Liver (tissue), 9 donors: ENCODE data around the gene CREB3L2. TPM values are rescaled to one million over a fixed set of nuclear protein-coding genes. Genes with fewer than 3 reads are reported as not detected.

Experiments used
- DNase-seq: peaks from one replicate; pipeline ENCODE4 v3.0.0-alpha.2; 2017; ENCODE audit warnings: low spot score
- H3K27ac ChIP-seq, 2 donors: one replicate each; pipeline ENCODE4 v1.7.0; 2013; ENCODE audit warnings: inconsistent platforms in 2 of 2, low read length in 2 of 2, control low read depth in 1 of 2, low read depth in 1 of 2, mild to moderate bottlenecking in 1 of 2
- H3K27me3 ChIP-seq, 4 donors: one replicate each; pipeline versions ENCODE4 v1.6.1 to v1.7.0; 2013; ENCODE audit warnings: low read length in 3 of 4, inconsistent platforms in 1 of 4, mild to moderate bottlenecking in 1 of 4, moderate library complexity in 1 of 4; ENCODE audit not compliant: control insufficient read depth in 4 of 4, insufficient read depth in 4 of 4
- H3K36me3 ChIP-seq, 4 donors: one replicate each; pipeline versions ENCODE4 v1.6.1 to v1.7.0; 2013; ENCODE audit warnings: low read length in 3 of 4, mild to moderate bottlenecking in 3 of 4, low read depth in 1 of 4, moderate library complexity in 1 of 4; ENCODE audit not compliant: control insufficient read depth in 4 of 4, insufficient read depth in 3 of 4
- H3K4me1 ChIP-seq, 4 donors: one replicate each; pipeline versions ENCODE4 v1.6.1 to v1.7.0; 2013; ENCODE audit warnings: low read length in 3 of 4, mild to moderate bottlenecking in 3 of 4, moderate library complexity in 1 of 4; ENCODE audit not compliant: control insufficient read depth in 4 of 4, insufficient read depth in 4 of 4
- H3K4me3 ChIP-seq, 3 donors: one replicate each; pipeline versions ENCODE4 v1.6.1 to v1.7.0; 2013; ENCODE audit warnings: low read length in 3 of 3, control low read depth in 1 of 3, low read depth in 1 of 3, mild to moderate bottlenecking in 1 of 3
- H3K9ac ChIP-seq, 2 donors: one replicate each; pipeline ENCODE4 v1.7.0; 2013; ENCODE audit warnings: low read length in 2 of 2, mild to moderate bottlenecking in 2 of 2, moderate library complexity in 2 of 2, control low read depth in 1 of 2, low read depth in 1 of 2
- H3K9me3 ChIP-seq, 4 donors: one replicate each; pipeline versions ENCODE4 v1.6.1 to v1.7.0; 2013; ENCODE audit warnings: low read length in 3 of 4; ENCODE audit not compliant: control insufficient read depth in 4 of 4
- ATF3 ChIP-seq: IDR thresholded peaks from 2 replicates; pipeline ENCODE4 v1.6.1; 2016; ENCODE audit warnings: antibody characterized with exemption
- CTCF ChIP-seq: fragments of 150-350 bp; IDR thresholded peaks from 2 replicates; pipeline ENCODE4 v1.5.1; 2017; ENCODE audit warnings: improper control_type of control experiment, low read depth, low read length; ENCODE audit not compliant: missing input control
- EGR1 ChIP-seq, 2 donors: IDR thresholded peaks; 2 replicates each; pipeline ENCODE4 v1.6.1; 2016 to 2018; ENCODE audit warnings: antibody characterized with exemption in 2 of 2, low read depth in 2 of 2
- FOXA1 ChIP-seq: IDR thresholded peaks from 2 replicates; pipeline ENCODE4 v1.6.1; 2016; ENCODE audit warnings: antibody characterized with exemption
- FOXA2 ChIP-seq: IDR thresholded peaks from 2 replicates; pipeline ENCODE4 v1.6.1; 2016; ENCODE audit warnings: antibody characterized with exemption
- GABPA ChIP-seq, 2 donors: IDR thresholded peaks in 1 of 2; conservative IDR thresholded peaks in 1 of 2; 2 replicates each; pipeline ENCODE4 v1.6.1; 2016; ENCODE audit warnings: antibody characterized with exemption in 2 of 2, mild to moderate bottlenecking in 1 of 2, moderate library complexity in 1 of 2
- HNF4A ChIP-seq, 2 donors: conservative IDR thresholded peaks; 2 replicates each; pipeline ENCODE4 v1.6.1; 2016; ENCODE audit warnings: antibody characterized with exemption in 2 of 2, mild to moderate bottlenecking in 2 of 2
- HNF4G ChIP-seq: IDR thresholded peaks from 2 replicates; pipeline ENCODE4 v1.6.1; 2016; ENCODE audit warnings: antibody characterized with exemption
- JUND ChIP-seq, 2 donors: IDR thresholded peaks; 2 replicates each; pipeline ENCODE4 v1.6.1; 2016; ENCODE audit warnings: antibody characterized with exemption in 2 of 2
- MAX ChIP-seq: IDR thresholded peaks from 2 replicates; pipeline ENCODE4 v1.6.1; 2016; ENCODE audit warnings: antibody characterized with exemption
- NR2F2 ChIP-seq: IDR thresholded peaks from 2 replicates; pipeline ENCODE4 v1.6.1; 2016; ENCODE audit warnings: antibody characterized with exemption
- RAD21 ChIP-seq, 2 donors: IDR thresholded peaks; 2 replicates each; pipeline ENCODE4 v1.6.1; 2016; ENCODE audit warnings: antibody characterized with exemption in 2 of 2, mild to moderate bottlenecking in 2 of 2
- REST ChIP-seq: IDR thresholded peaks from 2 replicates; pipeline ENCODE4 v1.6.1; 2016; ENCODE audit warnings: antibody characterized with exemption, mild to moderate bottlenecking
- RXRA ChIP-seq, 2 donors: IDR thresholded peaks; 2 replicates each; pipeline ENCODE4 v1.6.1; 2017 to 2018; ENCODE audit warnings: antibody characterized with exemption in 2 of 2, mild to moderate bottlenecking in 1 of 2
- SP1 ChIP-seq: IDR thresholded peaks from 2 replicates; pipeline ENCODE4 v1.6.1; 2018; ENCODE audit warnings: antibody characterized with exemption, mild to moderate bottlenecking
- TAF1 ChIP-seq: conservative IDR thresholded peaks from 2 replicates; pipeline ENCODE4 v1.6.1; 2016; ENCODE audit warnings: antibody characterized with exemption, mild to moderate bottlenecking
- YY1 ChIP-seq: IDR thresholded peaks from 2 replicates; pipeline ENCODE4 v1.6.1; 2016; ENCODE audit warnings: antibody characterized with exemption, mild to moderate bottlenecking
- ZBTB33 ChIP-seq: IDR thresholded peaks from 2 replicates; pipeline ENCODE4 v1.6.1; 2016; ENCODE audit warnings: antibody characterized with exemption
- WGBS: extraction: QIAGEN DNeasy Blood & Tissue Kit; methylation state at CpG from one replicate; pipeline ENCODE4 v1.1.7; 2013; 5-methylcytosine and 5-hydroxymethylcytosine counted together
- polyA plus RNA-seq, 2 donors: library from polyadenylated mRNA; stranded (reverse) in 1 of 2; unstranded in 1 of 2; fragments of 200-250 nt in 1 of 2; fragments of >200 nt in 1 of 2; fragmentation: Nextera tagmentation in 1 of 2; extraction: Ambion mirVana in 1 of 2; gene quantifications; one replicate each; pipeline versions ENCODE4 v1.2.1 to v1.2.3, GENCODE V29; 2013 to 2015
- total RNA-seq, 2 donors: library from RNA; depleted of rRNA; stranded (reverse); fragments of >200 nt; gene quantifications; one replicate each; pipeline ENCODE4 v1.2.3, GENCODE V29; 2014
- donor health status: healthy.
- donor health status: healthy.
- donor health status: healthy.
- donor health status: healthy.
- donor health status: healthy.

CREB3L2 gene
- total and polyA plus RNA-seq, 4 donors = 6.7 to 16.6 (median 9.9) TPM

GRCh38 chr7:137935884-137936508, 65.9 kb downstream of the CREB3L2 start:
- WGBS = 67% methylated on average over 7 of the region's 7 CpGs
- no peak for DNase-seq
- Histone ChIP-seq H3K4me1 (peaks cover 6 to 36% (median 11%) of the 10 kb centered on the region in 4 donors), H3K36me3 (no peaks in the 10 kb centered on the region), H3K27ac (no peak overlapping the region), H3K4me3 (no peak overlapping the region), H3K9me3 (no peaks in the 10 kb centered on the region), H3K9ac (no peak overlapping the region), H3K27me3 (no peaks in the 10 kb centered on the region)
- TF ChIP-seq FOXA1 (no peak), NR2F2 (peak; percentile 35)

GRCh38 chr7:137934941-137935883, 66.7 kb downstream of the CREB3L2 start:
- DNase-seq = no peak
- H3K9ac ChIP-seq = peak overlapping the region in 1 of 2 donors; percentile 56
- H3K27me3 ChIP-seq = no peaks in the 10 kb centered on the region
- H3K4me1 ChIP-seq = peaks cover 2 to 29% (median 6%) of the 10 kb centered on the region in 4 donors
- no peaks in the 10 kb centered on the region for H3K36me3 ChIP-seq
- no peaks in the 10 kb centered on the region for H3K9me3 ChIP-seq
- H3K4me3 ChIP-seq = no peak overlapping the region
- peak overlapping the region in 1 of 2 donors; percentile 14 for H3K27ac ChIP-seq
- whole genome bisulfite sequencing = 67% methylated on average over 8 of the region's 8 CpGs
- no peak for TF ChIP-seq FOXA2
- no peak for TF ChIP-seq MAX
- no peak for TF ChIP-seq RAD21 (IDR thresholded peaks at IDR 0.05)
- TF ChIP-seq JUND (IDR thresholded peaks at IDR 0.05) = no peak
- no peak for TF ChIP-seq ZBTB33
- no peak for TF ChIP-seq SP1
- no peak for TF ChIP-seq REST
- no peak for TF ChIP-seq GABPA (IDR thresholded peaks at IDR 0.05 in 1 of 2, conservative IDR thresholded peaks at IDR 0.05 in 1 of 2)
- no peak for TF ChIP-seq HNF4G
- TF ChIP-seq YY1 = no peak
- no peak for TF ChIP-seq EGR1 (IDR thresholded peaks at IDR 0.05; ENCODE audit: low read depth in 2 of 2)
- no peak for TF ChIP-seq CTCF
- no peak for TF ChIP-seq HNF4A (conservative IDR thresholded peaks at IDR 0.05)
- no peak for TF ChIP-seq TAF1
- no peak for TF ChIP-seq ATF3
- no peak for TF ChIP-seq RXRA (IDR thresholded peaks at IDR 0.05)
